ENCODE data around the gene P3H4.
A peak's percentile ranks its signal among the peaks of the same experiment; 100 is the strongest.

P3H4 gene

GRCh38 chr17:41794540-41794975 lies 17.2 kb downstream of the P3H4 start:
- Histone ChIP-seq H3K9me3 (ENCODE audit: insufficient read depth, low read length) (no peaks in the 10 kb centered on the region), H3K36me3 (ENCODE audit: insufficient read depth, insufficient read length, low read length) (no peaks in the 10 kb centered on the region), H3K4me1 (ENCODE audit: insufficient read depth, insufficient read length) (peaks cover 25% of the 10 kb centered on the region), H3K27me3 (ENCODE audit: insufficient read depth, insufficient read length) (peaks cover 8% of the 10 kb centered on the region), H3K4me3 (ENCODE audit: insufficient read length, low read depth) (no peak overlapping the region), H3K9ac (ENCODE audit: insufficient read length, low read depth) (peak overlapping the region; percentile 46)
- TF ChIP-seq ZNF274 (IDR thresholded peaks at IDR 0.05; ENCODE audit: low read depth, low read length): no peak
- TF ChIP-seq YY1 (IDR thresholded peaks at IDR 0.05; ENCODE audit: insufficient read depth, insufficient read length): no peak
- no peak for TF ChIP-seq SUZ12 (IDR thresholded peaks at IDR 0.05; ENCODE audit: extremely low read depth, insufficient read depth, insufficient read length)
- no peak for DNase-seq (ENCODE audit: low read depth, low spot score)

GRCh38 chr17:41793784-41794539 lies 17.8 kb downstream of the P3H4 start:
- Histone ChIP-seq H3K36me3 (ENCODE audit: insufficient read depth, insufficient read length, low read length) (no peaks in the 10 kb centered on the region), H3K9ac (ENCODE audit: insufficient read length, low read depth) (peak overlapping the region; percentile 46), H3K9me3 (ENCODE audit: insufficient read depth, low read length) (no peaks in the 10 kb centered on the region), H3K4me3 (ENCODE audit: insufficient read length, low read depth) (peak overlapping the region; percentile 16), H3K4me1 (ENCODE audit: insufficient read depth, insufficient read length) (peaks cover 25% of the 10 kb centered on the region), H3K27me3 (ENCODE audit: insufficient read depth, insufficient read length) (peaks cover 14% of the 10 kb centered on the region)
- no peak for DNase-seq (ENCODE audit: low read depth, low spot score)
- TF ChIP-seq SUZ12 (IDR thresholded peaks at IDR 0.05; ENCODE audit: extremely low read depth, insufficient read depth, insufficient read length): no peak
- no peak for TF ChIP-seq ZNF274 (IDR thresholded peaks at IDR 0.05; ENCODE audit: low read depth, low read length)
- TF ChIP-seq YY1 (IDR thresholded peaks at IDR 0.05; ENCODE audit: insufficient read depth, insufficient read length): no peak

DNA sequence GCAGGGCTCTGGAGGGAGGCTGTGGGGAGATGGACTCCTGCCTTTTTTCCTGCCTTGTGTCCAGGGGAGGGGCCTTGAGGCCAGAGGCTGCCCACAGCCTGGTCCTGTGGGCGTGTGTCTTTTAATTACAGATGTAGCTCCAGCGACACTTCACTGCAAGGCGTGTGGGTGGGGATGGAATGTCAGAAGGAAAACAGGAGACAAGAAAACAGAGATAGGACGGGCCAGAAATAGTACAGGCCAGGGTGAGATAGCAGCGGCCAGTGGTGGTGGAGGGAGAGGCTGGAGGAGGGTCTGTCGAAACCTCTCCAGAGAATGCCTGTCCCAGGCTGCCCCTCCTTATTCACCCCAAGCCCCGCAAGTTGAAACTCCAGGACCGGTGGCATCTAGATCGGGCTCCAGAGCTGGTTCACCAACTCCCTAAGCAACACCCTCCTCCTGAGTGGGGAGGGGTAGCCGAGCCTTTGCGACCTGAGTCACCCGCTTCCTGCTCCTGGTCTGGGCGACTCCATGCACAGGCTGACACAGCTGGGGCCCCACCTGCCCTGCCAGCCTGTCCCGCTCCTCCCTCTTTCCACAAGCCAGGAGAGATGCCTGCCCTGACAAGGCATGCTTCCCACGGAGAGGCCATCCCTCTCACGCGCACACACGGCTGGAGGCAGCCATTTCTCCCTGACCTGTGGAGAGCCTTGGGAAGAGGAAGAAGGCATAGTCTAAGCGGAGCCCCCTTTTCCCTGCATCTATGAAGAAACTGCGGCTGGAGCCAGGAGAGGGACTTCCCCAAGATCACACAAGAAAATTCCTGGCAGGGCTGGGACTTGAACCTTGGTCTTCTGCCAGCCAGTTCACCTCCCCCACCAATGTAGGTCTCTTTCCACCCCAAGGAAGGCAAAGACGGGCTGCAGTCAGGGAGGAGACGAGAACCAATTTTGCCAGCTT lies 18.6 kb downstream of the P3H4 start:
- Histone ChIP-seq H3K4me1 (ENCODE audit: insufficient read depth, insufficient read length) (peaks cover 25% of the 10 kb centered on the region), H3K9ac (ENCODE audit: insufficient read length, low read depth) (peak overlapping the region; percentile 65)

GRCh38 chr17:41787021-41787418 lies 24.7 kb downstream of the P3H4 start:
- TF ChIP-seq SUZ12 (IDR thresholded peaks at IDR 0.05; ENCODE audit: extremely low read depth, insufficient read depth, insufficient read length) (no peak), YY1 (IDR thresholded peaks at IDR 0.05; ENCODE audit: insufficient read depth, insufficient read length) (no peak), ZNF274 (IDR thresholded peaks at IDR 0.05; ENCODE audit: low read depth, low read length) (no peak)
- Histone ChIP-seq H3K27me3 (ENCODE audit: insufficient read depth, insufficient read length) (peaks cover 11% of the 10 kb centered on the region), H3K36me3 (ENCODE audit: insufficient read depth, insufficient read length, low read length) (peaks cover 11% of the 10 kb centered on the region), H3K9me3 (ENCODE audit: insufficient read depth, low read length) (no peaks in the 10 kb centered on the region), H3K9ac (ENCODE audit: insufficient read length, low read depth) (no peak overlapping the region), H3K4me1 (ENCODE audit: insufficient read depth, insufficient read length) (peaks cover 14% of the 10 kb centered on the region), H3K4me3 (ENCODE audit: insufficient read length, low read depth) (no peak overlapping the region)
- DNase-seq (ENCODE audit: low read depth, low spot score): no peak

More for the DNA sequence above, 18.6 kb downstream of the P3H4 start:
- peaks cover 15% of the 10 kb centered on the region for H3K27me3 ChIP-seq (ENCODE audit: insufficient read depth, insufficient read length)
- H3K4me3 ChIP-seq (ENCODE audit: insufficient read length, low read depth): peak overlapping the region; percentile 16
- TF ChIP-seq ZNF274 (IDR thresholded peaks at IDR 0.05; ENCODE audit: low read depth, low read length): no peak
- TF ChIP-seq YY1 (IDR thresholded peaks at IDR 0.05; ENCODE audit: insufficient read depth, insufficient read length): no peak
- TF ChIP-seq SUZ12 (IDR thresholded peaks at IDR 0.05; ENCODE audit: extremely low read depth, insufficient read depth, insufficient read length): no peak
- H3K36me3 ChIP-seq (ENCODE audit: insufficient read depth, insufficient read length, low read length): no peaks in the 10 kb centered on the region
- no peak for DNase-seq (ENCODE audit: low read depth, low spot score)
- no peaks in the 10 kb centered on the region for H3K9me3 ChIP-seq (ENCODE audit: insufficient read depth, low read length)

DNA sequence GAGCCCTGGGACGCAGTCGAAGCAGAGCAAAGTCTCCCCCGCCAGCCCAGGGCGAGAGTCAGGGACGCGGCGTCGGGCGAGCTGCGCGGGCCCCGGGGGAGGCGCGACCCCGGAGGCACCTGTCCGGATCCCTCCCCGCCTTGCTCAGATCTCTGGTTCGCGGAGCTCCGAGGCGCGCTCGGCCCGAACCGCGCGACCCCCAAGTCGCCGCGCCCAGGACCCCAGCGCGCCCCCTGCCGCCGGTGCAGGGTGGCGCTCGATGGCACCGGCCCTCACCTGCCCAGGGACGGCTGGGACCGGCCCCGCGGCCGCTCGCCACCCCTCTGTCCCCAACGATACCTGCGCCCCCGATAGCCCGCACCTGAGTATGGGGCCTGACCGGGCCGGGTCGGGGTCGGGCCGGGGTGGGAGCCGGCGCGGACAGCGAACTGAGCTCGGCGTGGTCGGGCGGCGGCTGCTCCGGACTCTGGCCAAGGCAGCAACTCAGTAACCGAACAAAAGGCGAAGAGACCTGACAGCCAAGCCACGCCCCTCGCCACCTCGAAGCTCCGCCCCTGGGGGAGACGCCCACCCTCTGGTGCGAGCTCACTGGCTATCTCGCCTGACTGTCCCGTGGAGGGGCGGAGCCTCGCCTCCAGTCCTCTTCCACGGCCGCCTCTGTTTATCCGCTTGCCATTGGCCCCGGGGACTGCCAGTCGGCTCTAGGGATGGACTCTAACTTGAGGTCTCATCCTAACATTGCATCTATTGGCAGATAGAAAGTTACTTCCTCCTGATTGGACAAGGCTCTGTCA lies 25.3 kb downstream of the P3H4 start, which contains the start of gene JUP:
Gene JUP (minus strand): TSS at position 485 of the 794 bp plus-strand sequence. CDS start 14,857 bp downstream, outside the sequence.
- H3K9me3 ChIP-seq (ENCODE audit: insufficient read depth, low read length): no peaks in the 10 kb centered on the region
- peaks cover 13% of the 10 kb centered on the region for H3K4me1 ChIP-seq (ENCODE audit: insufficient read depth, insufficient read length)
- no peak for TF ChIP-seq YY1 (IDR thresholded peaks at IDR 0.05; ENCODE audit: insufficient read depth, insufficient read length)
- TF ChIP-seq SUZ12 (IDR thresholded peaks at IDR 0.05; ENCODE audit: extremely low read depth, insufficient read depth, insufficient read length): no peak
- no peak for TF ChIP-seq ZNF274 (IDR thresholded peaks at IDR 0.05; ENCODE audit: low read depth, low read length)
- peak within 1 kb of the TSS; percentile 79 for H3K4me3 ChIP-seq (ENCODE audit: insufficient read length, low read depth)
- H3K27me3 ChIP-seq (ENCODE audit: insufficient read depth, insufficient read length): peaks cover 7% of the 10 kb centered on the region
- peak within 1 kb of the TSS; percentile 88 for H3K9ac ChIP-seq (ENCODE audit: insufficient read length, low read depth)
- peaks cover 16% of the 10 kb centered on the region for H3K36me3 ChIP-seq (ENCODE audit: insufficient read depth, insufficient read length, low read length)
- DNase-seq (ENCODE audit: low read depth, low spot score): peak; percentile 97

GRCh38 chr17:41785859-41786226 lies 25.9 kb downstream of the P3H4 start:
- Histone ChIP-seq H3K9ac (ENCODE audit: insufficient read length, low read depth) (peak overlapping the region; percentile 88), H3K27me3 (ENCODE audit: insufficient read depth, insufficient read length) (peaks cover 7% of the 10 kb centered on the region), H3K4me1 (ENCODE audit: insufficient read depth, insufficient read length) (peaks cover 15% of the 10 kb centered on the region), H3K9me3 (ENCODE audit: insufficient read depth, low read length) (no peaks in the 10 kb centered on the region), H3K36me3 (ENCODE audit: insufficient read depth, insufficient read length, low read length) (peaks cover 16% of the 10 kb centered on the region), H3K4me3 (ENCODE audit: insufficient read length, low read depth) (peak overlapping the region; percentile 79)
- no peak for DNase-seq (ENCODE audit: low read depth, low spot score)
- TF ChIP-seq ZNF274 (IDR thresholded peaks at IDR 0.05; ENCODE audit: low read depth, low read length) (no peak), SUZ12 (IDR thresholded peaks at IDR 0.05; ENCODE audit: extremely low read depth, insufficient read depth, insufficient read length) (no peak), YY1 (IDR thresholded peaks at IDR 0.05; ENCODE audit: insufficient read depth, insufficient read length) (no peak)

Measured in NT2/D1 (cell line).